HG03060 (cell line): ENCODE data around the gene TGM1.

Experiments
- ATAC-seq: cut with Tn5 transposase; IDR thresholded peaks from one replicate; pipeline ENCODE4 v1.9.1; 2021; ENCODE audit warnings: low read depth, moderate number of reproducible peaks; ENCODE audit not compliant: unreplicated experiment

Gene TGM1

GRCh38 chr14:24271834-24272263 is 8.9 kb upstream of the TGM1 start:
- ATAC-seq: no peak

GRCh38 chr14:24271134-24271833 is 8.3 kb upstream of the TGM1 start, which contains the start of gene RABGGTA:
TSS of gene RABGGTA (minus strand) at chr14:24271597. CDS start at chr14:24271115, 482 bp downstream.
- peak; percentile 45 for ATAC-seq

GRCh38 chr14:24270537-24271133 is 7.7 kb upstream of the TGM1 start:
- peak; percentile 0 for ATAC-seq

GRCh38 chr14:24269910-24270536 is 7.0 kb upstream of the TGM1 start:
- ATAC-seq: no peak

- ATAC-seq: no peak
These were observed 6.4 kb upstream of the TGM1 start for GRCh38 chr14:24269368-24269767.

GRCh38 chr14:24268225-24268624 is 5.2 kb upstream of the TGM1 start:
- no peak for ATAC-seq

GRCh38 chr14:24267516-24267915 is 4.5 kb upstream of the TGM1 start:
- ATAC-seq: no peak

GRCh38 chr14:24266344-24267244 is 3.6 kb upstream of the TGM1 start:
- no peak for ATAC-seq

GRCh38 chr14:24264298-24264697 is 1.3 kb upstream of the TGM1 start:
- no peak for ATAC-seq

GRCh38 chr14:24263848-24264247 is 871 bp upstream of the TGM1 start:
- no peak for ATAC-seq

GRCh38 chr14:24261969-24262327 is 1.0 kb downstream of the TGM1 start:
- no peak for ATAC-seq

- ATAC-seq: no peak
These were observed 1.6 kb downstream of the TGM1 start for GRCh38 chr14:24261256-24261968.

GRCh38 chr14:24260780-24261157 is 2.2 kb downstream of the TGM1 start:
- no peak for ATAC-seq

- no peak for ATAC-seq
These were observed 2.8 kb downstream of the TGM1 start for GRCh38 chr14:24260026-24260779.

- ATAC-seq: no peak
These were observed 3.5 kb downstream of the TGM1 start for GRCh38 chr14:24259282-24260025.

- no peak for ATAC-seq
These were observed 4.3 kb downstream of the TGM1 start for GRCh38 chr14:24258548-24259265.

GRCh38 chr14:24258119-24258518 is 4.9 kb downstream of the TGM1 start:
- no peak for ATAC-seq

GRCh38 chr14:24256960-24257359 is 6.0 kb downstream of the TGM1 start:
- ATAC-seq: no peak
